ENCODE data around the gene OSR1. TPM values are rescaled to one million over a fixed set of nuclear protein-coding genes. Genes with fewer than 3 reads are reported as not detected.

Gene OSR1
- total RNA-seq, 2 donors from 2014 or later, result 2.1 to 5.3 TPM

- peaks cover 0 to 19% of the 10 kb centered on the region in 2 donors for H3K27me3 ChIP-seq
- intact Hi-C loops (cut with DNase I), result no loop called here
These were observed 7.6 kb downstream of the OSR1 start for GRCh38 chr2:19350678-19351401.

GRCh38 chr2:19349911-19350677 is 8.3 kb downstream of the OSR1 start:
- intact Hi-C loops (cut with DNase I), result no loop called here
- TF ChIP-seq, protein P1, sequence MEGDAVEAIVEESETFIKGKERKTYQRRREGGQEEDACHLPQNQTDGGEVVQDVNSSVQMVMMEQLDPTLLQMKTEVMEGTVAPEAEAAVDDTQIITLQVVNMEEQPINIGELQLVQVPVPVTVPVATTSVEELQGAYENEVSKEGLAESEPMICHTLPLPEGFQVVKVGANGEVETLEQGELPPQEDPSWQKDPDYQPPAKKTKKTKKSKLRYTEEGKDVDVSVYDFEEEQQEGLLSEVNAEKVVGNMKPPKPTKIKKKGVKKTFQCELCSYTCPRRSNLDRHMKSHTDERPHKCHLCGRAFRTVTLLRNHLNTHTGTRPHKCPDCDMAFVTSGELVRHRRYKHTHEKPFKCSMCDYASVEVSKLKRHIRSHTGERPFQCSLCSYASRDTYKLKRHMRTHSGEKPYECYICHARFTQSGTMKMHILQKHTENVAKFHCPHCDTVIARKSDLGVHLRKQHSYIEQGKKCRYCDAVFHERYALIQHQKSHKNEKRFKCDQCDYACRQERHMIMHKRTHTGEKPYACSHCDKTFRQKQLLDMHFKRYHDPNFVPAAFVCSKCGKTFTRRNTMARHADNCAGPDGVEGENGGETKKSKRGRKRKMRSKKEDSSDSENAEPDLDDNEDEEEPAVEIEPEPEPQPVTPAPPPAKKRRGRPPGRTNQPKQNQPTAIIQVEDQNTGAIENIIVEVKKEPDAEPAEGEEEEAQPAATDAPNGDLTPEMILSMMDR (IDR thresholded peaks at IDR 0.05), result peak; percentile 38 to 64 (median 56)
- no peak for TF ChIP-seq POLR2A (IDR thresholded peaks at IDR 0.05)
- DNase-seq, result peak; percentile 43 to 64 (median 60)
- Histone ChIP-seq H3K36me3 (replicated peaks in 1 of 2; ENCODE audit: insufficient read depth in 1 of 2, low read depth in 2 of 2) (no peaks in the 10 kb centered on the region), H3K9me3 (no peaks in the 10 kb centered on the region), H3K27ac (no peak overlapping the region), H3K4me3 (no peak overlapping the region), H3K4me1 (peaks cover 37% of the 10 kb centered on the region), H3K27me3 (peaks cover 0 to 12% of the 10 kb centered on the region in 2 donors)
- no peak for ATAC-seq
- 21 to 64% methylated on average over 14 to 46 of the region's 47 CpGs for WGBS, 2 donors

More at GRCh38 chr2:19350678-19351401, 7.6 kb downstream of the OSR1 start:
- H3K36me3 ChIP-seq (replicated peaks in 1 of 2; ENCODE audit: insufficient read depth in 1 of 2, low read depth in 2 of 2), result no peaks in the 10 kb centered on the region
- peaks cover 37% of the 10 kb centered on the region for H3K4me1 ChIP-seq
- 9 to 11% methylated on average over 28 to 30 of the region's 30 CpGs for WGBS, 2 donors
- DNase-seq (no peak), ATAC-seq (no peak)
- no peak overlapping the region for H3K27ac ChIP-seq
- TF ChIP-seq POLR2A (IDR thresholded peaks at IDR 0.05), result no peak
- TF ChIP-seq, protein P1 (IDR thresholded peaks at IDR 0.05), result no peak
- H3K4me3 ChIP-seq, result no peak overlapping the region
- no peaks in the 10 kb centered on the region for H3K9me3 ChIP-seq

- ATAC-seq, result no peak
- Histone ChIP-seq H3K27ac (peak overlapping the region in 2 of 4 donors; percentile 86 to 89), H3K4me1 (peaks cover 37% of the 10 kb centered on the region), H3K27me3 (peaks cover 0 to 12% of the 10 kb centered on the region in 2 donors), H3K4me3 (no peak overlapping the region), H3K36me3 (replicated peaks in 1 of 2; ENCODE audit: insufficient read depth in 1 of 2, low read depth in 2 of 2) (no peaks in the 10 kb centered on the region), H3K9me3 (no peaks in the 10 kb centered on the region)
- DNase-seq, result no peak
- no peak for TF ChIP-seq POLR2A (IDR thresholded peaks at IDR 0.05)
- TF ChIP-seq, protein P1 (IDR thresholded peaks at IDR 0.05), result no peak
- intact Hi-C loops (cut with DNase I), result no loop called here
- 81 to 85% methylated on average over 6 to 8 of the region's 8 CpGs for WGBS, 2 donors
These were observed 9.7 kb downstream of the OSR1 start for GRCh38 chr2:19348692-19349091.

- H3K27me3 ChIP-seq, result peaks cover 0 to 12% of the 10 kb centered on the region in 2 donors
- H3K4me1 ChIP-seq, result peaks cover 34% of the 10 kb centered on the region
- peak; percentile 96 for ATAC-seq
- WGBS, 2 donors, result 1 to 4% methylated on average over 36 to 75 of the region's 76 CpGs
- H3K9me3 ChIP-seq, result no peaks in the 10 kb centered on the region
- no peaks in the 10 kb centered on the region for H3K36me3 ChIP-seq (replicated peaks in 1 of 2; ENCODE audit: insufficient read depth in 1 of 2, low read depth in 2 of 2)
- peak overlapping the region; percentile 78 to 94 (median 88) for H3K27ac ChIP-seq
- peak overlapping the region; percentile 47 to 72 for H3K4me3 ChIP-seq
- intact Hi-C loops (cut with DNase I), result no loop called here
- TF ChIP-seq POLR2A (IDR thresholded peaks at IDR 0.05), result peak; percentile 94 to 98 (median 98)
- TF ChIP-seq, protein P1 (IDR thresholded peaks at IDR 0.05), result peak in 4 of 7 experiments; percentile 16 to 29 (median 24)
- peak; percentile 96 to 99 (median 97) for DNase-seq
These were observed 10.5 kb downstream of the OSR1 start for GRCh38 chr2:19347619-19348562.
